NCI-H1694 (cell line): ENCODE data around the gene CMTM1.
"Not testable (repeated sequence)": the region's sequence is repeated elsewhere in the genome, so short reads cannot be mapped to it uniquely, and the experiment has no call there.

ENCODE experiments used
- DNase-seq: peaks from one replicate; lab custom pipeline; 2025; lab: John Stamatoyannopoulos, UW

Gene CMTM1

GRCh38 chr16:66562409-66562808 lies 3.8 kb upstream of the CMTM1 start:
- no peak for DNase-seq

- DNase-seq = no peak
Measured at GRCh38 chr16:66562986-66563385, 3.3 kb upstream of the CMTM1 start.

- DNase-seq = no peak
Measured at GRCh38 chr16:66563574-66564334, 2.5 kb upstream of the CMTM1 start.

DNA sequence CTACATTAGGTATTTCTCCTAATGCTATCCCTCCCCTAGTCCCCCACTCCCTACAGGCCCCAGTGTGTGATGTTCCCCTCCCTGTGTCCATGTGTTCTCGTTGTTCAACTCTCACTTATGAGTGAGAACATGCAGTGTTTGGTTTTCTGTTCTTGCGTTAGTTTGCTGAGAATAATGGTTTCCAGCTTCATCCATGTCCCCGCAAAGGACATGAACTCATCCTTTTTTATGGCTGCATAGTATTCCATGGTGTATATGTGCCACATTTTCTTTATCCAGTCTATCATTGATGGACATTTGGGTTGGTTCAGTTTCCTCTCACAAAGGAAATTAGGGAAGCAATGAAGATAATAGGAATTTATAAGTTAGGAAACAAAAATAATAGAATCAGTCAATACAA lies 1.0 kb downstream of the CMTM1 start:
- not testable (repeated sequence) for DNase-seq

DNA sequence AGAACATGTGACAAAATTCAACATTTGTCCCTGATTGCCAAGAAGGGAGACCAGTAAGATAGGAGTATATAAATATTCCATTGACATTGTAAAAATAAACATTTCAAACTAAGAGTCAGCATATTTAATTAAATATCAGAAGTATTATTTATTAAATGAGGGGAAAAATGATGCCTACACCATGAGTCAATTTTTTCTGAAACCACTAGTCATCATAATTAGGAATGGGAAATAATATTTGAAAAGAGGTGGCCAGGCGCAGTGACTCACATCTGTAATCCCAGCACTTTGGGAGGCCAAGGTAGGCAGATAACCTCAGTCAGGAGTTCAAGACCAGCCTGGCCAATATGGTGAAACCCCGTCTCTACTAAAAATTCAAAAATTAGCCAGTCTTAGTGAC lies 2.1 kb downstream of the CMTM1 start:
- DNase-seq = no peak

- no peak for DNase-seq
Measured at GRCh38 chr16:66569131-66569530, 2.9 kb downstream of the CMTM1 start.

- no peak for DNase-seq
Measured at GRCh38 chr16:66569827-66570405, 3.7 kb downstream of the CMTM1 start.

DNA sequence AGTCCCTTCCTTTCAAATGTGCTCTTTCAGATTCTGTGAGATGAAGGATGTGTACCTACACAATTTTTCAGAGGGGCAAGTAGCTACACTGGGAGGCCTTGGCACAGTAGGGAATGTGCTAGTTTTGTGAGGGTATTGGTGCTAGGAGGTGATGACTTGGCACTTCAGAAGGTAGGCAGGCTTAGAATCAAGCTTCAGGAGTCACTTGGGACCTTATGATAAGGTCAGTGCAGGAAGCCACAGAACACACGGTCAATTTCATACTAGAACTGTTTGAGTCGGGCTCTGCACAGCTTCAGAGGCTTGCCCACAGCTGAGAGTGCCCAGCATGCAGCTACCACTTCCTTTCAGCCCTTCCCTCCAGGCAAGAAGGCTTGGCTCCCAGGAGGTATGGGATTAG lies 6.1 kb downstream of the CMTM1 start:
- DNase-seq = no peak

GRCh38 chr16:66574081-66574480 lies 7.8 kb downstream of the CMTM1 start:
- DNase-seq = no peak

GRCh38 chr16:66574531-66574930 lies 8.3 kb downstream of the CMTM1 start:
- DNase-seq = no peak

GRCh38 chr16:66575060-66575459 lies 8.8 kb downstream of the CMTM1 start:
- DNase-seq = no peak

GRCh38 chr16:66576296-66576695 lies 10.1 kb downstream of the CMTM1 start:
- DNase-seq = no peak

DNA sequence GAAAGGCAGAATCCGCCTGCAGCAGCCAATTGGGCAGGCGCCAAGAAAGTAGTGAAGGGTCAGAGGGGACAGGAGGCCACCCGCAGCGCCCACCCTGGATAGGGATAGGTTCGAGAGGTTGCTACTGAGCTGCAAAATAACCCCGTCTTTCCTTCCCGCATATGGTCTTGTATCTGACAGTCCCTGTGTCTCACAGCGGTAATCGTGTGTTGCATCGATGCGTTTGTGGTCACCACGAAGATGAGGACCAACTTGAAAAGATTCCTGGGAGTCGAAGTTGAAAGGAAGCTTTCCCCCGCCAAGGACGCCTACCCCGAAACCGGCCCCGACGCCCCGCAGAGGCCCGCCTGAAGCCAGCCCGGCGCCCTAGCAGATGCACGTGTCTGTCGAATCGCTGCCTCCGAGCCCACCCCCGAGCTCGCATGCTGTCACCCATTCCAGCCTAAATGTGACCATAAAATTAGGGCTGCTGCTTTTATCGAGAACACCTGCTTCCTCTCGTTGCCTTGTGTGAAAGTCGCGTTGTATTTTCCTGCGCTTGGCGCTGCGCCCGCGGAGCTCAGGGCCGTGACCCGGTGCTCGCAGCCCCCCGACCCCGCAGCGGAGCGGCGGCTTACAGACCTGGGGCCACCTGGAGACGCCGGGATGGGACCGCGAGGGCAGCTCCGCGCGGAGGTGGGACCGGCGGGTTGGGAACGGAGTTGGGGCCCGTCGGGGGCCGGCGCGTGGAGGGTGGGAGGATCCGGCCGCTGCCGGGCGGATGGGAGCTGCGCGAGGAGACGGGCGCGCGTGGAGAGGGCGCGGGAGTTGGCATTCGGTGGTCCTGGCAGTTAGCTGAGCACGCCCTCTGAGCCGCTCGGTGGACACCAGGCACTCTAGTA lies 12.7 kb downstream of the CMTM1 start, which contains the start of gene CMTM2:
Gene CMTM2 (plus strand): TSS at position 813 of the 881 bp plus-strand sequence. CDS start 145 bp downstream, outside the sequence.
- DNase-seq = no peak

- DNase-seq = no peak
Measured at GRCh38 chr16:66580605-66581209, 14.5 kb downstream of the CMTM1 start.

DNA sequence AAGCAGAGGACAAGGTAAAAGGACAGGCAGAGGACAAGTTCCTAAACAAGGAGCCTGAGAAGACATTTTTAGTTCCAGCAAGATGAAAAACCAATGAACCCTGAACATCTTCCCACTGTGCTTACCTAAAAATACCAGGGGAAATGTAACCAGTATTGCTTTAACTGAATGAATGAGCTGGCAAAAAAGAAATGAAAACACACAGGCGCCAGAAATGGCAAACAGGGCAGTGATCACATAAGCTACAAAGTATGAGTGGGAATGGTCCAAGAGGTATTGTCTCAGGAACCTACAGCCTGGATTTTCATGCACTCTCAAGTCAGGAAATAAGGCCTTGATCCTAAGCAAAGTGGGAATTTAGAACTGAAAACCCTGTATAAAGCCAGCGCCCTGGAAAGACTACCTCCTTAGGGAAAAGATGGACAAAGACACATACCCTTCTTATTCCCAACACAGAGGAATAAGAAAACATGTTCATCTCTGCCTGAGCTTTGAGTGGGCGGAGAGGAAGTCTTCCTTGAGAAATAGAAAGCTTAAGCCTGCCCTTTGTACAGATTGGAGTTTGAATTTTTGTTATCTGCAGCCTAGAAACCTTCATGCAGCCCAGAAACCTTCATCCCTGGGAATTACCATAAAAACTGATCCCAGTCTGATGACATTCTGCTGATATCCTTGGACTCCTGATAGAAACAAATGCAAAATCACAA lies 15.2 kb downstream of the CMTM1 start:
- no peak for DNase-seq

- no peak for DNase-seq
Measured at GRCh38 chr16:66585481-66586239, 19.4 kb downstream of the CMTM1 start.

GRCh38 chr16:66587881-66588600 lies 21.8 kb downstream of the CMTM1 start:
- no peak for DNase-seq

- DNase-seq = no peak
Measured at GRCh38 chr16:66588981-66589713, 22.9 kb downstream of the CMTM1 start.

- DNase-seq = no peak
Measured at GRCh38 chr16:66590322-66590721, 24.1 kb downstream of the CMTM1 start.

- no peak for DNase-seq
Measured at GRCh38 chr16:66591018-66591417, 24.8 kb downstream of the CMTM1 start.
